Measurements from ENCODE around the gene UMODL1.

Gene UMODL1, protein sequence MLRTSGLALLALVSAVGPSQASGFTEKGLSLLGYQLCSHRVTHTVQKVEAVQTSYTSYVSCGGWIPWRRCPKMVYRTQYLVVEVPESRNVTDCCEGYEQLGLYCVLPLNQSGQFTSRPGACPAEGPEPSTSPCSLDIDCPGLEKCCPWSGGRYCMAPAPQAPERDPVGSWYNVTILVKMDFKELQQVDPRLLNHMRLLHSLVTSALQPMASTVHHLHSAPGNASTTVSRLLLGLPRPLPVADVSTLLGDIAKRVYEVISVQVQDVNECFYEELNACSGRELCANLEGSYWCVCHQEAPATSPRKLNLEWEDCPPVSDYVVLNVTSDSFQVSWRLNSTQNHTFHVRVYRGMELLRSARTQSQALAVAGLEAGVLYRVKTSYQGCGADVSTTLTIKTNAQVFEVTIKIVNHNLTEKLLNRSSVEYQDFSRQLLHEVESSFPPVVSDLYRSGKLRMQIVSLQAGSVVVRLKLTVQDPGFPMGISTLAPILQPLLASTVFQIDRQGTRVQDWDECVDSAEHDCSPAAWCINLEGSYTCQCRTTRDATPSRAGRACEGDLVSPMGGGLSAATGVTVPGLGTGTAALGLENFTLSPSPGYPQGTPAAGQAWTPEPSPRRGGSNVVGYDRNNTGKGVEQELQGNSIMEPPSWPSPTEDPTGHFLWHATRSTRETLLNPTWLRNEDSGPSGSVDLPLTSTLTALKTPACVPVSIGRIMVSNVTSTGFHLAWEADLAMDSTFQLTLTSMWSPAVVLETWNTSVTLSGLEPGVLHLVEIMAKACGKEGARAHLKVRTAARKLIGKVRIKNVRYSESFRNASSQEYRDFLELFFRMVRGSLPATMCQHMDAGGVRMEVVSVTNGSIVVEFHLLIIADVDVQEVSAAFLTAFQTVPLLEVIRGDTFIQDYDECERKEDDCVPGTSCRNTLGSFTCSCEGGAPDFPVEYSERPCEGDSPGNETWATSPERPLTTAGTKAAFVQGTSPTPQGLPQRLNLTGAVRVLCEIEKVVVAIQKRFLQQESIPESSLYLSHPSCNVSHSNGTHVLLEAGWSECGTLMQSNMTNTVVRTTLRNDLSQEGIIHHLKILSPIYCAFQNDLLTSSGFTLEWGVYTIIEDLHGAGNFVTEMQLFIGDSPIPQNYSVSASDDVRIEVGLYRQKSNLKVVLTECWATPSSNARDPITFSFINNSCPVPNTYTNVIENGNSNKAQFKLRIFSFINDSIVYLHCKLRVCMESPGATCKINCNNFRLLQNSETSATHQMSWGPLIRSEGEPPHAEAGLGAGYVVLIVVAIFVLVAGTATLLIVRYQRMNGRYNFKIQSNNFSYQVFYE

DNA sequence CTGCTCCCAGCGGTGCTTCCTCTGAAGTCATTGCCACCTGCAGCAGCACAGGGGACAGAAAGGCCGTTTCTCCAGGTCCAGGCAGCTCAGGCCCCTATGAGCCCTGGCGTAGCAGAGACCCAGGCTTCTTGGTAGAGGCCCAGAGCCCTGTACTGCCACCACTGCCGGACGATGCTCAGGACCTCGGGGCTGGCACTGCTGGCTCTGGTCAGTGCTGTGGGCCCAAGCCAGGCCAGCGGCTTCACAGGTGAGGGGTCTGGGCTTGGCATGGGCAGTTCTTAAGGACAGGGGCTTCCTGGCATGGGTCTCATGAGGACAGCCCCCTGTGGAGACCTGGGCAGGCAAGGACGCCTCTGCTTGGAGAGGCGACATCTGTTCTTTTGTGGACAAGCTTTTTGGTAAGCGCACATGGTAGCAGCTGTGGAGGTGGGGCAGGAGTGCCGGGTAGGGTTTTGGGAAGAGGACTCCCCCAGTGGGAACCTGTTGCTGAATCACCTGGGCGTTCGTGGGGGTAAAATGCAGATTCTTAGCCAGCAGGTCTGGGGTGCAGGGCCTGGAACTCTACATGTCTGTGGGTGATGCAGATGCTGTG is at the start of gene UMODL1:
Gene UMODL1, plus strand, starts transcription at position 172 of the 592 bp plus-strand sequence. Its CDS starts 0 bp downstream, at position 172.
- Mint-ChIP-seq H3K27ac (no peak within 1 kb of the TSS), H3K9me3 (no peaks in the 10 kb centered on the region)

DNA sequence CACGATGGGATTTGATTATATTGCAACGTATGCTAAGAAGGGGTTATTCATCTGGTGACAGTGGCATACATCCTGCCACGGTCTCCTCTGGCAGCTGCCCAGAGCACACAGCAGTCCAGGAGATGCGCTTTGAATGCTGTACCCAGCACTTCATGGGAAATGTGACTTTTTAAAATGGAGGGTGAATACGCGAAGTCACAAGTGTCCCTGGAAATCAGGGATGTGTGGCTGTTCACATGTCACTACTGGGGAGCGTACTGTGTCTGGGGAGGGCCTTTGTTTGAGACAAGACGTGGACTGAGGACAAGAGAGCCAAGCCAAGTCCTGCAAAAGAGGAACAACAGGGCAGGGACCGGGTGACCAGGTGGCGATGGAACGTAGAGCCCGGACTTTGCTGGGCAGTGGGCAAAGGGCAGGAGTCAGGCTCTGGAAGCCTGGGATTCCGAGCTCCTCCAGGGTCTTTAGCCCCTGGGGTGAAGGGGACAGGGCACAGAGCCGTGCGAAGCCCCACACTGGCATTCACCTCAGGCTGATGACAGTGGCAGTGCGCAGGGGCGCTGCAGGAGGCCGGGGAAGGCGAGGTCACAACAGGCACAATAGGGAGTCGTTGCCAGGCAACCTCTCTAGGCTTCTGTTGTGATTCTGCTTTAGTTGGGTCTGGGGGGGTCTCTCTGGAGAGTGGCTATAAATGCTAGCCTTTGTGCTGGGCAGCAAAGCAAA is 49.6 kb upstream of the UMODL1 start:
- Mint-ChIP-seq H3K9me3 (no peaks in the 10 kb centered on the region), H3K27ac (no peak overlapping the region), H3K4me1 (ENCODE audit: low read depth) (no peaks in the 10 kb centered on the region), H3K36me3 (ENCODE audit: low read depth) (no peaks in the 10 kb centered on the region), H3K4me3 (no peak overlapping the region), H3K27me3 (no peaks in the 10 kb centered on the region)

More for the DNA sequence above, at the start of gene UMODL1:
- no peak within 1 kb of the TSS for H3K4me3 Mint-ChIP-seq
- no peaks in the 10 kb centered on the region for H3K27me3 Mint-ChIP-seq
- peaks cover 8% of the 10 kb centered on the region for H3K4me1 Mint-ChIP-seq (ENCODE audit: low read depth)
- H3K36me3 Mint-ChIP-seq (ENCODE audit: low read depth), result no peaks in the 10 kb centered on the region

DNA sequence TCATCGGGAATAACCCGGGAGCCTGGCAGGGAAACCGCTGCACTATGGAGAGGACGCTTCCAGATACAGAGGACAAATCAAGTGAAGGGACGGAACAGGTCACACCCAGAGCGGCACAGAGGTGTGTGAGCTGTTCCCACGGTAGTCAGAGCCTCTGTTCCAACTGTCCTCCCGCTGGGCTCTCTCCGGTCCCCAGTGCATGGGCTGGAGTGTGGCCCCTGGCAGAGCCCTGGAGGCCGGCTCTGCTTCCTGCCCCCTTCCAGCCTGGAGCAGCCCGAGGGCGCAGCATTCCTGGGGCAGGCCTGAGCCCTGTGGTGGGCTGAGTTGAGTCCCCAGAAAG is 49.1 kb upstream of the UMODL1 start:
- H3K36me3 Mint-ChIP-seq (ENCODE audit: low read depth), result no peaks in the 10 kb centered on the region
- no peak overlapping the region for H3K27ac Mint-ChIP-seq
- H3K9me3 Mint-ChIP-seq, result no peaks in the 10 kb centered on the region
- no peaks in the 10 kb centered on the region for H3K27me3 Mint-ChIP-seq
- H3K4me1 Mint-ChIP-seq (ENCODE audit: low read depth), result no peaks in the 10 kb centered on the region
- no peak overlapping the region for H3K4me3 Mint-ChIP-seq

DNA sequence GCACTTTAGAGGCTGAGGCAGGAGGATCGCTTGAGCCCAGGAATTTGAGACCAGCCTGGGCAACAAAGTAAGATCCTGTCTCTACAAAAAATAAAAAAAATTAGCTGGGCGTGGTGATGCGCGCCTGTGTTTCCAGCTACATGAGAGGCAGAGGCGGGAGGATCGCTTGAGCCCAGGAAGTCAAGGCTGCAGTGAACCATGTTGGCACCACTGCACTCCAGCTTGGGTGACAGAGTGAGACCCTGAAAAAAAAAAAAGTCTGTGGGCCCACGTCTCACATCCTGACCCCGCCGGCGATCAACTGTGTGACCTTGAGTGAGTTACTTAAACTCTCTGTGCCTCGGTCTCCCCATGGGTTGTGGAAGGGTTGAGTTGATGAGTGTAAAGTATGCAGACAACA is 48.2 kb upstream of the UMODL1 start:
- no peaks in the 10 kb centered on the region for H3K36me3 Mint-ChIP-seq (ENCODE audit: low read depth)
- no peaks in the 10 kb centered on the region for H3K9me3 Mint-ChIP-seq
- H3K4me1 Mint-ChIP-seq (ENCODE audit: low read depth), result no peaks in the 10 kb centered on the region
- H3K27ac Mint-ChIP-seq, result no peak overlapping the region
- no peaks in the 10 kb centered on the region for H3K27me3 Mint-ChIP-seq
- no peak overlapping the region for H3K4me3 Mint-ChIP-seq

DNA sequence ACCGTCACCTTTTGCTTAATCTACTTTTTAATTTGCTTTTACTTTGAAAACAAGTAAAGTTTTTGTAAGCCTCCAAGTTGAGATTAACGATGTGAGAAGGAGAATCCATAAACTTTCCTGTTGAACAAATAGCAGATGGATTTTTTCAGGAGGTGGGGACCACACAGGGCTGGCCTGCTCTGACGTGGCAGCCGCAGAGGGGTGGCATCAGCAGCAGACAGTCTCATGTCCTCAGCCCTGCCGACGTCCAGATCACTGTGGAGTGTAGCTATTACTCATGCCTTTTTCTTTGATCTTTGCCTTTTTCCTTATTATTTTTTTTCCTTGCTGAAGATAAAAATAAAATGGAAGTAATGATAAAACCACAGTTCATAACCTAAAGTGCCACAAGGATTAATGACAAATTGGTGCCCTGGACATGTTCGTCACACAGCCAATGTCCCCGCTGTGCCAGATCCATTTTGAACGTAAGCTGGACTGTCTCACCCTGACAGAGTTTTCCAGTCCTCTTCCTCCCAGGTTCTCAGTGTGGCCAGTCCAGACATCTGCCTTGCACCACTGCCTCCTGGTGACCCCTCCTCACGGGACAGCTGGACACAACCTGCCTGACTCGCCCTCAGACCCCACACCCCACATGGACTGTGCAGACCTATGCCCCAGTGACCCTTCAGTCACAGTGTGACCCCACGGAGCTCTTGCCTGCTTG is 45.6 kb upstream of the UMODL1 start:
- Mint-ChIP-seq H3K9me3 (no peaks in the 10 kb centered on the region), H3K27me3 (no peaks in the 10 kb centered on the region), H3K36me3 (ENCODE audit: low read depth) (no peaks in the 10 kb centered on the region), H3K27ac (no peak overlapping the region), H3K4me1 (ENCODE audit: low read depth) (no peaks in the 10 kb centered on the region), H3K4me3 (no peak overlapping the region)

DNA sequence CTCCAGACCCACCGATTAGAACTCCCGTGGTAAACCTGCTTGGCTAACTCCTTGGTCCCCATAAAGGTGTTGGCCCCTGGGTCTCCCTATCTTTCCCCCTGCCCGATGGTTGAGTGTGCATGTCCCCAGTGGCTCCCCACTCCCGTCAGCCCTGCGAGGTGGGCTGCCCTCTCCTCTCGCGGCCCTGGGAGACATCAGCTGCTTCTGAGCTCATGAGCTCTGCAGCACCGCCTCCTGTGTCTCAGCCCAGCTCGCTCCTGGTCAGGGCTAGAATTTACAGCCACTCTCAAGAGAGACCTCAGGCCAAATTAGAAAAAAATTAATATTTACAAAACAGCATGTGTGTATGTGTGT is 45.1 kb upstream of the UMODL1 start:
- H3K36me3 Mint-ChIP-seq (ENCODE audit: low read depth), result no peaks in the 10 kb centered on the region
- no peaks in the 10 kb centered on the region for H3K9me3 Mint-ChIP-seq
- no peaks in the 10 kb centered on the region for H3K4me1 Mint-ChIP-seq (ENCODE audit: low read depth)
- H3K27ac Mint-ChIP-seq, result no peak overlapping the region
- H3K27me3 Mint-ChIP-seq, result no peaks in the 10 kb centered on the region
- H3K4me3 Mint-ChIP-seq, result no peak overlapping the region

DNA sequence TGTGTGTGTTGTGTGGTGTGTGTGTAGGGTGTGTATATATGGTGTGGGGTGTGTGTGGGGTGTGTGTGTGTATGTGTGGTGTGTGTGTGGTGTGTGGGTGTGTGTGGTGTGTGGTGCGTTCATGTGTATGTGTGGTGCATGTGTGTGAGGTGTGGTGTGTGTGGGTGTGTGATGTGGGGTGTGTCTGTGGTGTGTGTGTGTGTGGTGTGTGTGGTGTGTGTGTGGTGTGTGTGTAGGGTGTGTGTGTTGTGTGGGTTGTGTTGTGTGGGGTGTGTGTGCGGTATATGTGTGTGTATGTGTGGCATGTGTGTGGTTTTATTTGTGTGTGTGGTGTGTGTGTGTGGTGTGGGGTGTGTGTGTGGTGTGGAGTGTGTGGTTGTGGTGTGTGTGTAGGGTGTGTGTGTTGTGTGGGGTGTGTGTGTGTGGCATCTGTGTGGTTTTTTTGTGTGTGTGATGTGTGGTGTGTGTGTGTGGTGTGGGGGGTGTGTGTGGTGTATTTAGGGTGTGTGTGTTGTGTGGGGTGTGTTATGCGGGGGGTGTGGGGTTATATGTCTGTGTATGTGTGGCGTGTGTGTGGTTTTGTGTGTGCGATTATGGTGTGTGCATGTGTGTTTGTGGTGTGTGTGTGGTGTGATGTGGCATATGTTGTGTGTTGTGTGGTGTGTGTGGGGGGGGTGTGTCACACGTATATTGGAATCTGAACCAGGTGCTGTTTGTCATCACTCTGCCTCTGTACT is 43.9 kb upstream of the UMODL1 start:
- Mint-ChIP-seq H3K4me3 (no peak overlapping the region), H3K9me3 (no peaks in the 10 kb centered on the region), H3K36me3 (ENCODE audit: low read depth) (no peaks in the 10 kb centered on the region), H3K4me1 (ENCODE audit: low read depth) (no peaks in the 10 kb centered on the region), H3K27ac (no peak overlapping the region), H3K27me3 (no peaks in the 10 kb centered on the region)

DNA sequence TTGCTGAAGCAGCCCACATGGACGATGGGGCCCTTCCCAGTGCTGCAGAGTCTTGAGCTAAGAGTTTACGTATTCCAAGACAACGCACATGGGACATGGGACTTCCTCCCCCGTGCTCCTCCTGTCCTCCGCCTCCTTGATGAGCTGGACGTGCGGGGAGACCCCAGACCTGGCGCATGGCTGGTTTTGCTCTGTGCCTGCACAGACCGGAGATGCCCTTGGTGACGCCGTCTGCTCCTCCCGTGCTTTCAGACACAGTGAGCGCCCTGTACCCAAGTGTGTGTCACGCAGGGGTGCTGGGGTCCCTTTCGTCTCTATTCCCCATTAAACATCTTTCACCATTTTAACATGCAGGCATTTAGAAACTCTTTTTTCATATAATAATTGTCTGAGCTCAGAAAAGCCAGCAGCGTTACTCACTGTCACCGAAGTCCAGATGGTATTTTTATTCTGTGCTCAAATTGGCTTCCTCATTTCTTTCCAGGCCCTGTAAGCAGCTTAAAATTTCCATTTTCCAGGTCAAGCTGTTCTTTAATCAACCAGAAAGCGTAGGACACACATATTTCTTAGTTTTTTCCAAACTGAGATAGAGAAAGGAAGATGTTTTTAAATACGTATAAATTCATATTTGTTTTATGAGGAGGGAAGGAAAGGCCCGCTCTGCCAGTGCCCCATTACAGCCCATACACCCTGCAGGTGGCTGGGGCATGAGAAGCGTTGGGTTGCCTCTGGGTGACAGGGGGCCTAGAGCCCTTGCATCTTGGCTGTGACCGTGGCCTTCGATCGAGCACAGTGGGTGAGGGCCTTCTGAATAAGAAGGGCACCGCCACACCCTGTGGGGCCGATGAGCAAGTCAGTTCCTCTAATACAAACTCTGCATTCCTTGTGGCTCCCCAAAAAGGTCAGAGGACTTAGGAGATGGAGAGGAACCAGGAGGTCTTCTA is 43.0 kb upstream of the UMODL1 start:
- H3K4me1 Mint-ChIP-seq (ENCODE audit: low read depth), result no peaks in the 10 kb centered on the region
- H3K36me3 Mint-ChIP-seq (ENCODE audit: low read depth), result no peaks in the 10 kb centered on the region
- H3K27me3 Mint-ChIP-seq, result no peaks in the 10 kb centered on the region
- H3K9me3 Mint-ChIP-seq, result no peaks in the 10 kb centered on the region
- no peak overlapping the region for H3K27ac Mint-ChIP-seq
- no peak overlapping the region for H3K4me3 Mint-ChIP-seq

DNA sequence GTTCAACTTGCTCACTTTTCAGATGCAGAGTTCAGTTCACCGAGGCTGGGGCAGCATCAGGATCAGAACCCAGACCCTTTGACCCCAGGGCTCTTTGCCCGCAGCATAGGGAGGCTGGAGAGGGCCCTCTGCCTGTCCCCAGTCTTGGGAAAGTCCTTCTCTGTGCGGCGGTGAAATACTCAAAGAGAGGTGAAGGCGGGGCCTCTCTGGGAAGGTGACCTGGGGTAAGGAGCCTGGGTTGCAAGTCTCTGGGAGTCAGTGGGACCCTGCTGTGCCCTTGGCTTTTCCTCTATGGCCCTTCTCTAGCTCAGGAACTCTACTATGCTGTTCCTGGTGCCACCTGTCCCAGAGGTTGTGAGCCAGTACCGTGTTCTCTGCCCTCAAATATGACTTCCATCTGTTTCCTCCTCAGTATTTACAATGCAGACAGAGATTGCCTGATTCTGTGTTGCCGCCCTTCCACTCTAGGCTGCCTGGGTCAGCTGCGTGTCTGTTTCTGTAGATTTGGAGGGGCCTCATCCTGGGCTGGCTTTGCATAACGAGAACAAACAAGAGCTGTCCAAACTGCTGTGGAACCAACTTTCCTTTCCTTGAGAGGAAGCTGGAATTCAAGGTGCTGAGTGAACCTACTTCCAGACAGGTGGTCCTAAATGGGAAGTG is 42.2 kb upstream of the UMODL1 start:
- Mint-ChIP-seq H3K9me3 (no peaks in the 10 kb centered on the region), H3K27ac (no peak overlapping the region), H3K4me1 (ENCODE audit: low read depth) (no peaks in the 10 kb centered on the region)

DNA sequence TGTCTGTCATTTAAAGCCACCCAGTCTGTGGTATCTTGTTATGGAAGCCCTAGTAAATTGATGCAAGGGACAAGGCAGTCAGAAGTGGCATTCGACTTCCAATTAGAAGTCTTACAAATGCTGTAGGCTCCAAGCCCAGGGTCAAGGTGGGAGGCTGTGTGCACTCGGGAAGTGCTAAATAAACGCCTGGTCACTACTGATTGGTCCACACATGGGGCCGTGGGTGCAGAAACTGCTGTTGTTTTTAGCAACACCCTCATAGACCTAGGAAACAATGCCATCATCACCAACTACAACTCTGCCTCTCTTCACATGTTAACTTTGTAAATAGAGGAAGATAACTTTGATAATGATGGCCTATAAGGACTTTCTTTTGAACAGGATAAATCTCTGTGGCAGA is 40.8 kb upstream of the UMODL1 start:
- Mint-ChIP-seq H3K9me3 (no peaks in the 10 kb centered on the region), H3K27ac (no peak overlapping the region), H3K4me1 (ENCODE audit: low read depth) (no peaks in the 10 kb centered on the region), H3K36me3 (ENCODE audit: low read depth) (no peaks in the 10 kb centered on the region), H3K27me3 (no peaks in the 10 kb centered on the region), H3K4me3 (no peak overlapping the region)

More for the DNA sequence above, 42.2 kb upstream of the UMODL1 start:
- Mint-ChIP-seq H3K36me3 (ENCODE audit: low read depth) (no peaks in the 10 kb centered on the region), H3K27me3 (no peaks in the 10 kb centered on the region), H3K4me3 (no peak overlapping the region)

DNA sequence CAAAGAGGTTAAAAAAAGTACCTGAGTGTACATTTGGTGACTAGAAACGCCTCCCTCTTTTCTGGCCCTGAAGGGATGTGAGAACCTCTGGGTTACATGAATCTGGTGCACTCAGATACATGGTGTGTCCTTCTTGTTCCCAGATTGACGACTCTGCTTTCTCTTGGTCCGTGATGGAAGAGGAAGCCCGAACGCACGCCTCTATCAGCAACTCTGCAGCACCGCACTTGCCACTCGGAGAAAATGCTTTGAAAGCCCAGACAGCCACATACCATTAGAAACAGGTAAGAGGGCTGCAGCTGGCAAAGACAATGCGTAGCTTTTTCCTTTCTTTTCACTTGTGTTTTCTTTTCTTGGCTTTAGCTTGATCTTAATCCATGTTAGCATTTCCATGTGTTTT is 39.9 kb upstream of the UMODL1 start:
- H3K9me3 Mint-ChIP-seq, result no peaks in the 10 kb centered on the region
- no peaks in the 10 kb centered on the region for H3K36me3 Mint-ChIP-seq (ENCODE audit: low read depth)
- H3K27me3 Mint-ChIP-seq, result no peaks in the 10 kb centered on the region
- H3K27ac Mint-ChIP-seq, result no peak overlapping the region
- no peak overlapping the region for H3K4me3 Mint-ChIP-seq
- no peaks in the 10 kb centered on the region for H3K4me1 Mint-ChIP-seq (ENCODE audit: low read depth)

DNA sequence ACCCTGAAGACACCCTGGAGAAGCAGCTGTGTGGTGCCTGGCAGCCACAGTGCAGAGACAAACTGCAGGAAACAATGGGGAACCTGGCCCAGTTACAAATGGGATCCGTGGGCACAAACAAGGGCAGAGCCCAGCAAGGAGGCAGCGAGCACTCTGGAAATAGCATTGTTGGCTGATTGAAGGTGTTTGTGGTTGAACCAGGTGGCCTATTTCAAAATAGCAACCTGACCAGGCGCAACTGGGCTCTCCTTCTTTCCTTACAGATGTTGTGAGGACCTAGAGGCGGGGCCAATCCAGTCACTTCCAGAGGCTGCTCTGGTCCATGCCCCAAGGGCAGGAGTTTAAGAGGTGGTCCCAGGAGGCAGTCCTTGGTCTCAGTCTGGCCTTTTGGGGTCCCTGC is 39.3 kb upstream of the UMODL1 start:
- H3K27ac Mint-ChIP-seq, result no peak overlapping the region
- H3K27me3 Mint-ChIP-seq, result no peaks in the 10 kb centered on the region
- no peak overlapping the region for H3K4me3 Mint-ChIP-seq
- no peaks in the 10 kb centered on the region for H3K9me3 Mint-ChIP-seq
- no peaks in the 10 kb centered on the region for H3K4me1 Mint-ChIP-seq (ENCODE audit: low read depth)
- no peaks in the 10 kb centered on the region for H3K36me3 Mint-ChIP-seq (ENCODE audit: low read depth)

Measured in stimulated activated naive CD8-positive, alpha-beta T cell treated with anti-CD3 and anti-CD28 coated beads, Interleukin-15, Interleukin-2, amounts not matched to agents 100 ng/mL and 50 ng/mL, for 24 hours (primary cell).